GM19463 (cell line): ENCODE results near the gene CTSE.

ENCODE experiments used
- ATAC-seq: cut with Tn5 transposase; IDR thresholded peaks from one replicate; pipeline ENCODE4 v1.9.1; 2021; ENCODE audit warnings: mild to moderate bottlenecking, moderate library complexity; ENCODE audit not compliant: unreplicated experiment

Gene CTSE

DNA sequence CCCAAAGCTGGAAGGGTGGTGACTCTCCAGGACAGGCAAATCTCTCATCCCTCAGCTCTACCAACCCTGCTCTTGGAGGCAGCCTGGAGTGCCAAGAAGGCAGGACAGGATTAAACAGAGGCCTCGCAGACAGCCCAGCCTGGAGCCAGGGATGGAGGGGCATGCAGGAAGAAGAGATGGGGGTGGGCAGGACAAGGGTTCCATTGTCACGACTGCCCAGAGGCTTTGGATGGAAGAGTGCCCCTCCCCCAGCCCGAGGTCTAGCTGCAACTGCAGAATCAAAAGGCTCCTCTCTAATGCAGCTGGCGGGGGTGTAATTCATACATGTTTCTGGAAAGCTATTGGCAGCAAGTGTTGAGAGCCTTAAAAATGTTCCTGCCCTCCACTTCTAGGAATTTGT lies 29.3 kb downstream of the CTSE start:
- ATAC-seq, result no peak

DNA sequence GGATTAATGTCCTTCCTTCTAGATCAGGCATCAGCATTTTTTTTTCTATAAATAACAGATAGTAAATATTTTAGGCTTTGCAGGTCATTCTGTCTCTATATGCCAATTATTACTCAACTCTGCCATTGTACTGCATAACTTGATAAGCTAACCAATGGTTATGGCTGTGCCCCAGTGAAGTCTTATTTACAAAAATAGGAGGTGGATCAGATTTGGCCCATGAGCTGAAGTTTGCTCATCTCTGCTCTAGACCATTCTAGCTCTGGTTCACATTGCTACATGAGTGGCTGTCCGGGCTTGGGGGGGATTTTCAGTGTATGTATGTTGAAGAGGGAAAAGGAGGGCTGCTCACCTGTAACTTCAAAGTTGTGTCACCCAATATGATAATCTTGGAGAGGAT lies 30.6 kb downstream of the CTSE start:
- ATAC-seq, result no peak

GRCh38 chr1:205992218-205992882 lies 31.3 kb downstream of the CTSE start:
- ATAC-seq, result no peak

GRCh38 chr1:205991237-205991636 lies 32.5 kb downstream of the CTSE start:
- no peak for ATAC-seq

- no peak for ATAC-seq
Measured at GRCh38 chr1:205990226-205990625, 33.5 kb downstream of the CTSE start.

DNA sequence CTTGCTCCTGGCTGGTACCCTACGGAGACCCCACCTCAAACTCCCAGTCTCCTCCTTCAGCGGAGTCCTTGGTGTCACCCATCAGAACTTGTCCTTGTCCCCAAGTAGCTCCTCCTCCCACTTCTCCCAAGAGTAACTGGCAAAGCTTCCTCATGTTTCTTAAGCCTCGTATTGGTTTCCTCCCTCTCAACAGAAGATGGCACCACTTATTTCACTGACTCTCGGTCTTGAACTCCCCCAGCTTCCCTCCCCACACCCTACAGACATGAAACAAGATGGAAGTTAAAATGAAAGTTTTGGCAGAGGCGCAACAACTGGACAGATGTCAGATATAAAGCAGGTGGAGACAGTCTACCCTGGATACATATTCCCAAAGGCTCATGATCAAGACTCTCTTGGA lies 33.9 kb downstream of the CTSE start:
- ATAC-seq, result no peak

- no peak for ATAC-seq
Measured at GRCh38 chr1:205988585-205988995, 35.1 kb downstream of the CTSE start.

- no peak for ATAC-seq
Measured at GRCh38 chr1:205986861-205987260, 36.8 kb downstream of the CTSE start.

DNA sequence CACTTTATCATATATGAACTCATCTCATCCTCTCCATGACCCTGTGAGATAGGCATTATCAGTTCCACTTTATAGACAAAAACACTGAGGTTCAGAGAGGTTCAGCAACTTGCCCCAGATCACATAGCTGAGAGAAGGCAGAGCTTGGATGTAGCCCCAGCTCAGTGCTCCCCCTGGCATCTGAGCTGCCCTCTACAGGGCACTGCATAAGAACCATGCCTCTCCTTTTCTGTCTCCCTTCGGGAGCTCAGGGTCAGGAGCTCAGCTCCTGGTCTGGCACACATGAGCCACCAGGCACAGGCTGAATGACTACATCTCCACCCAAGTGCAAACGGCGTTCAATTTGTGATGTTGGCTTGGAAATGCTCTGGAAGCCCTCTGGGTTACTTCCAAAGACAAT lies 37.4 kb downstream of the CTSE start:
- no peak for ATAC-seq

DNA sequence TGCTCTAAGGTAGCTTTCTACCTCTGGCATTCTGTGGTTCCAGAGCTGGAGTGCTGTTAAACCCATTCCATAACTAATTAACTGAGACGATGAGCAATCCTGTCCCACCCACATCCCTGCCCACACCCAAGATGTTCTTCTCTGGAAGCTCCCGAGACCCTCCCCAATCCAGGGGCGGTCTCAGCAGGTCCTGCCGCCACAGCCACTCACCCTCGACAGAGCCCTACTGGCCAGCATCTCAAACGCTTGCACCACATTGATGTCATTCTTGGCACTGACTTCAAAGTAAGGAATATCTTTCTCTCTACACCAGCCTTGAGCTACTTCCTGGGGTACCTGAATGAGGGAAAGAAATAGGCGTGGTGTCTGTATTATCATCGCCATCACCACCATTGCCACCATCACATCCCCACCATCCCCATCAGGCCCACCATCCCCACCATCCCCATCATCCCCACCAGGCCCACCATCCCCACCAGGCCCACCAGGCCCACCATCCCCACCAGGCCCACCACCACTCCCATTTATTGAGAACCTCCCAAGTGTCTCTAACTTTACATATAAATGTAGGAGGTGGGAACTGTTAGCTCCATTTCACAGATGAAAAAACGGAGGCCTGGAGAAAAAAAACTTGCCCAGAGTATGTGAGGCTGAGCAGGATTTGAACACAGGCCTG lies 38.2 kb downstream of the CTSE start:
- ATAC-seq, result no peak

- ATAC-seq, result no peak
Measured at GRCh38 chr1:205983925-205984725, 39.6 kb downstream of the CTSE start.

- no peak for ATAC-seq
Measured at GRCh38 chr1:205981257-205981656, 42.4 kb downstream of the CTSE start.

- no peak for ATAC-seq
Measured at GRCh38 chr1:205980237-205980870, 43.3 kb downstream of the CTSE start.

DNA sequence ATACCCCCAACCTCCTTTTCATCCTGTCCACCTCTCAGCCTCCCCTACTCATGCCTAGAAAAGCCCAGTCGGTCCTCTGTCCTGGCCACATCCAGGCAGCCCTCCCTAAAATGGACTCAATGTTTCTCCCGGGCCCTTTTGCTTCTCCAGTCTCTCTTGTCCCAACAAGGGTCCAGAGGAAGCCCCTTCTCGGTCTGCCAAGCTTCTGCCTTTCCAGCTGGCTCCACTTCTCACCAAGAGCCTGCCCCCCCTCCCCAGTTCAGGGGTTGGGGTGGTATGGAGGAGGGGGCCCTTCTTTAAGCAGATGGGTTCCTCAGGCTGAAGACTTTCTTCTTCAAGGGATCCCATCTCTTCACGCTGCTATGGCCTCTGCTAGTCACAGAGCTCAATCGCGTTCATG lies 44.4 kb downstream of the CTSE start:
- no peak for ATAC-seq

DNA sequence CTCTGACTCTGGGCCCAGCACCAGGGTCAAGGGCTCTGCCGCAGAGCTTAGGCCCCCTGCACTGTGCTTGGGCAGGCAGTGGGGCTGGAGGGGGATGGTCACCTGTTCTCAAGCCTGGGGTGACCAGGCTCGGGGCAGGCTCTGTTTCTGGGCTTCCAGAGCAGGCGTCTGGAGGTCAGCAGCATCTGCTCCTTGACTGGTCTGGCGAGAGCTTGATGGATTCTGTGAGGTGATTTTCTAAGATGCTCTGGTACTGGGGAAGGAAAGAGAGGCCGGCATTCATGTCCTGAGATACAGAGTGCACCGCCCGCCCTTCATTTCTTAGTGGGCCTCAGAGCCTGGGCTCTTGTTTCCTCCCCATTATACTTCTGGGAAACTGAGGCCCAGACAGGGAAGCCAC lies 45.0 kb downstream of the CTSE start:
- ATAC-seq, result no peak

- ATAC-seq, result no peak
Measured at GRCh38 chr1:205977402-205978014, 46.2 kb downstream of the CTSE start.

DNA sequence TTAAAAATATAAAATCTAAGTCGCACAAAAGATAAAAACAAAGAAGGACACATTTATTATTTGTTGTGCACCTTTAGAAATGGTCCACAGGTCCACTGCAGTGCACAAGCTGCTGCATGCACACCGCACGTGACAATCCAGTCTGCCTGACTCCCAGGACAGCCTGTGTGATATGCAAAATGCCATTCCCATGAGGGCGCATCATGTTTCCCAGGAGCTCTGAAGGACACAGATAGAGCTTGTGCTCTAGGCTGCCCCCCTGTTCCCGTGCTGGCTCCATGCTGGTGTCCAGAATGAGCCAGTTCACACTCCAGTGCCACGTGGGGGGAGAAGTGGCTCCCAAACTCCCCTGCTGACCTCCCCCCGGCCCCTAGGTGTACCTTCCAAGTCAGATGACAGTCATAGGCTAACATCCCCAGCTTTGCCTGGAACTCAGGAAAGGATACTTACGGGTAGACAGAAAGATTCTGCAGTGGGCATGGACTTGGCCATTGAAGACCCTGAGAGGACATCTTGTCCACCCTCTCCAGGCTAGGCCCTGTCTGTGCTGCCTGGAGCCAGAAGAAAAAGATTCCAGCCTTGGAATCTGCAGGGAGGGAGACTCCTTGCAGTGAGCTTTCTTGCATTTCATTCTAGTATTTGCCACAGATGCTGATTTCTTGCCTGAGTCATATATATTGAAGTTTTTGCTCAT lies 46.8 kb downstream of the CTSE start:
- ATAC-seq, result no peak

- ATAC-seq, result no peak
Measured at GRCh38 chr1:205976036-205976435, 47.7 kb downstream of the CTSE start.

- ATAC-seq, result no peak
Measured at GRCh38 chr1:205975387-205975998, 48.2 kb downstream of the CTSE start.

DNA sequence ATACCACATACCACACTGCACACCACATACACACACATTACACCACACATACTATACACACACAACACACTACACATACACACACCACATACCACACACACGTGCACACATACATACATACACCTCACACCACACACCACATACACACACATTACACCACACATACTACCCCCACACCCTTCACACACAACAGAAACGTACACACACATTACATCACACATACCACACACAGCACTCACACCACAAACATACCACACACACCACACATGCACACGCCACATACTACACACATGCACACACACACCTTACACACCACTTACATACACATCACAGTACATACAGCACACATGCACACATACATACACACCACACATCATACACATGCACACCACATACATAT lies 49.0 kb downstream of the CTSE start:
- ATAC-seq, result no peak
